Panc1 (cell line): ENCODE results near the gene DDX41. TPM values are rescaled to one million over a fixed set of nuclear protein-coding genes. Genes with fewer than 3 reads are reported as not detected.

ENCODE experiments used
- ATAC-seq: fragments of 200-7000 bp; cut with Tn5 transposase; 2 replicates; pipeline ENCODE4 v1.9.1; 2020; ENCODE audit warnings: mild to moderate bottlenecking, moderate library complexity
- BruUV-seq: library from RNA; stranded (reverse); fragments of 400-500 nt; replicated peaks from 2 replicates; lab custom pipeline; 2021; lab: Mats Ljungman, UMichigan
- CTCF ChIA-PET: fragments of 300-600 bp; sonication (Branson Sonifier 250); formaldehyde crosslinking; loops from one replicate; lab custom pipeline; 2022; ENCODE audit warnings: antibody characterized with exemption; lab: Charles Lee
- POLR2A ChIA-PET: fragments of 300-600 bp; sonication (Branson Sonifier 250); formaldehyde crosslinking; loops from one replicate; lab custom pipeline; 2022; ENCODE audit warnings: antibody characterized with exemption; lab: Charles Lee
- DNase-seq: peaks from one replicate; pipeline ENCODE4 v3.0.0-alpha.2; 2010; ENCODE audit warnings: low read depth, low spot score
- H3K27ac ChIP-seq: 2 replicates; pipeline ENCODE4 v1.5.1; 2011; ENCODE audit warnings: mild to moderate bottlenecking, low read length, inconsistent platforms
- H3K27me3 ChIP-seq: fragments of 200-500 bp; sonication (Bioruptor generic); 2 replicates; pipeline ENCODE4 v1.6.0; 2014; ENCODE audit warnings: low read length, inconsistent platforms; ENCODE audit not compliant: control insufficient read depth, insufficient read depth
- H3K36me3 ChIP-seq: fragments of 200-500 bp; sonication (Bioruptor generic); 2 replicates; pipeline ENCODE4 v1.5.1; 2014; ENCODE audit warnings: inconsistent platforms, mild to moderate bottlenecking, low read length, moderate library complexity; ENCODE audit not compliant: control insufficient read depth, insufficient read depth
- H3K4me1 ChIP-seq: 2 replicates; pipeline ENCODE4 v1.5.1; 2011; ENCODE audit warnings: inconsistent platforms, mild to moderate bottlenecking, low read length, moderate library complexity; ENCODE audit not compliant: control insufficient read depth, insufficient read depth
- H3K4me3 ChIP-seq, 2 experiments: 2 replicates each; pipeline ENCODE4 v1.5.1; 2011 to 2012; ENCODE audit warnings: low read depth in 2 of 2, low read length in 2 of 2, mild to moderate bottlenecking in 2 of 2, inconsistent platforms in 1 of 2, moderate library complexity in 1 of 2
- H3K9me3 ChIP-seq: fragments of 200-500 bp; sonication (Bioruptor generic); 2 replicates; pipeline ENCODE4 v1.5.1; 2014; ENCODE audit warnings: low read depth, mild to moderate bottlenecking, inconsistent platforms, low read length, moderate library complexity; ENCODE audit not compliant: control insufficient read depth, insufficient read depth
- CTCF ChIP-seq: fragments of 450-650 bp; IDR thresholded peaks from 2 replicates; pipeline ENCODE4 v1.5.1; 2017; ENCODE audit warnings: mild to moderate bottlenecking
- POLR2AphosphoS5 ChIP-seq: IDR thresholded peaks from 2 replicates; pipeline ENCODE4 v1.6.1; 2012; ENCODE audit warnings: mild to moderate bottlenecking, low read depth, low read length, moderate library complexity
- REST ChIP-seq, 2 experiments: IDR thresholded peaks; 2 replicates each; pipeline ENCODE4 v1.6.1; 2011 to 2012; ENCODE audit warnings: low read depth in 2 of 2, control low read depth in 1 of 2, low read length in 1 of 2, mild to moderate bottlenecking in 1 of 2, moderate library complexity in 1 of 2; ENCODE audit not compliant: insufficient read depth in 1 of 2
- SIN3A ChIP-seq: IDR thresholded peaks from 2 replicates; pipeline ENCODE4 v1.6.1; 2012; ENCODE audit warnings: low read depth, mild to moderate bottlenecking, low read length, moderate library complexity, borderline replicate concordance; ENCODE audit not compliant: insufficient read depth
- TCF7L2 ChIP-seq: IDR thresholded peaks from 2 replicates; pipeline ENCODE4 v1.6.1; 2011; ENCODE audit warnings: mild to moderate bottlenecking, low read depth, low read length, inconsistent platforms
- in situ Hi-C: cut with HindIII; loops from 2 replicates; pipeline ENCODE4 v1.10.0; 2016; ENCODE audit warnings: low sequenced_read_pairs, low pct_unique_long_range_greater_than_20kb
- intact Hi-C: fragments of 100-400 bp; cut with micrococcal nuclease; formaldehyde crosslinking; loops from one replicate; pipeline ENCODE4 v1.10.0; 2022; ENCODE audit not compliant: unreplicated experiment
- total RNA-seq: library from RNA; stranded (reverse); gene quantifications from one replicate; pipeline ENCODE4 v1.2.1, GENCODE V29; 2021; ENCODE audit not compliant: unreplicated experiment

The DDX41 gene
- total RNA-seq, 1 experiment from 2014 or later, result 111 TPM

- TF ChIP-seq CTCF (no peak), REST (IDR thresholded peaks at IDR 0.05; ENCODE audit: insufficient read depth in 1 of 2, low read depth in 2 of 2, low read length in 1 of 2) (no peak), TCF7L2 (no peak), POLR2AphosphoS5 (no peak), SIN3A (no peak)
- POLR2A ChIA-PET, result no interaction called here
- H3K9me3 ChIP-seq, result no peaks in the 10 kb centered on the region
- no peaks in the 10 kb centered on the region for H3K27me3 ChIP-seq
- in situ Hi-C loops, result loop anchor here (10.0 kb wide), 1 partner anchor 47 kb away; the partner anchor contains the start of gene TMED9
- no peaks in the 10 kb centered on the region for H3K36me3 ChIP-seq
- no peak overlapping the region for H3K4me3 ChIP-seq
- intact Hi-C loops, result no loop called here
- ATAC-seq (no peak), DNase-seq (no peak)
- CTCF ChIA-PET, result no interaction called here
- BruUV-seq, result no TSS peak
- H3K4me1 ChIP-seq, result peaks cover 41% of the 10 kb centered on the region
- H3K27ac ChIP-seq, result peak overlapping the region; percentile 29; the same call in 1 of the 2 replicates
Observed at GRCh38 chr5:177547736-177548135, 31.0 kb upstream of the DDX41 start.

GRCh38 chr5:177546258-177546741, 29.5 kb upstream of the DDX41 start:
- peaks cover 32% of the 10 kb centered on the region for H3K4me1 ChIP-seq
- ATAC-seq (peak; percentile 89), DNase-seq (peak; percentile 82)
- H3K9me3 ChIP-seq, result no peaks in the 10 kb centered on the region
- TF ChIP-seq SIN3A, result no peak
- 0 out of 2 replicates have a peak, but pooled peaks have one; percentile 11 for TF ChIP-seq CTCF
- TF ChIP-seq POLR2AphosphoS5, result no peak
- H3K27me3 ChIP-seq, result no peaks in the 10 kb centered on the region
- no peaks in the 10 kb centered on the region for H3K36me3 ChIP-seq
- no TSS peak for BruUV-seq
- intact Hi-C loops, result no loop called here
- peak overlapping the region; percentile 69 for H3K27ac ChIP-seq
- POLR2A ChIA-PET, result interaction anchor here (0.7 to 1.0 kb wide), 2 partner anchors 8 to 508 kb away, joined by 3 to 4 read pairs; no protein-coding TSS in a partner anchor
- in situ Hi-C loops, result loop anchor here (10.0 kb wide), 1 partner anchor 49 kb away; the partner anchor contains the start of gene TMED9
- H3K4me3 ChIP-seq, result no peak overlapping the region
- CTCF ChIA-PET, result interaction anchor here (0.7 kb wide), 1 partner anchor 656 kb away, joined by 3 read pairs; no protein-coding TSS in a partner anchor
